HEK293 (cell line): ENCODE measurements around the gene CDIPT.

Source experiments
- BCL11B ChIP-seq: fragments of 450-650 bp; formaldehyde crosslinking; IDR thresholded peaks from 2 replicates; pipeline ENCODE4 v1.5.1; 2016; ENCODE audit warnings: low read depth, missing biosample characterization, missing genetic modification characterization
- YY1 ChIP-seq: fragments of 450-650 bp; formaldehyde crosslinking; IDR thresholded peaks from 2 replicates; pipeline ENCODE4 v1.5.1; 2018; ENCODE audit warnings: missing biosample characterization, missing genetic modification characterization
- ZBTB21 ChIP-seq: fragments of 450-650 bp; formaldehyde crosslinking; IDR thresholded peaks from 2 replicates; pipeline ENCODE4 v1.5.1; 2017; ENCODE audit warnings: missing biosample characterization, missing genetic modification characterization
- ZNF146 ChIP-seq: fragments of 450-650 bp; formaldehyde crosslinking; IDR thresholded peaks from 2 replicates; pipeline ENCODE4 v1.5.1; 2016; ENCODE audit warnings: missing biosample characterization, missing genetic modification characterization
- ZNF274 ChIP-seq, 2 experiments: fragments of 200-500 bp in 1 of 2; fragments of 450-650 bp in 1 of 2; sonication (Bioruptor generic) in 1 of 2; formaldehyde crosslinking in 1 of 2; IDR thresholded peaks; 2 replicates each; pipeline versions ENCODE4 v1.5.1 to v1.6.1; 2014 to 2016; ENCODE audit warnings: borderline replicate concordance in 1 of 2, inconsistent platforms in 1 of 2, low read length in 1 of 2, missing biosample characterization in 1 of 2, missing genetic modification characterization in 1 of 2
- ZNF600 ChIP-seq: fragments of 450-650 bp; formaldehyde crosslinking; IDR thresholded peaks from 2 replicates; pipeline ENCODE4 v1.5.1; 2016; ENCODE audit warnings: missing biosample characterization, missing genetic modification characterization
- ZNF747 ChIP-seq: fragments of 450-650 bp; formaldehyde crosslinking; IDR thresholded peaks from 2 replicates; pipeline ENCODE4 v1.5.1; 2016; ENCODE audit warnings: missing biosample characterization, missing genetic modification characterization
- ZNF76 ChIP-seq: fragments of 450-650 bp; formaldehyde crosslinking; IDR thresholded peaks from 2 replicates; pipeline ENCODE4; 2016; ENCODE audit warnings: low read depth, missing biosample characterization, missing genetic modification characterization, borderline replicate concordance
- ZNF837 ChIP-seq: fragments of 450-650 bp; formaldehyde crosslinking; IDR thresholded peaks from 2 replicates; pipeline ENCODE4 v1.5.1; 2016; ENCODE audit warnings: missing biosample characterization, missing genetic modification characterization
- TF ChIP-seq, protein P1 (sequence below): fragments of 450-650 bp; formaldehyde crosslinking; IDR thresholded peaks from 2 replicates; pipeline ENCODE4 v1.5.1; 2016; ENCODE audit warnings: missing biosample characterization, missing genetic modification characterization
- TF ChIP-seq, protein P2 (sequence below): sonication (generic); formaldehyde crosslinking; IDR thresholded peaks from 2 replicates; pipeline ENCODE4 v1.8.1; 2022; ENCODE audit warnings: mild to moderate bottlenecking, moderate library complexity, missing genetic modification reagents
- TF ChIP-seq, protein P3 (sequence below): fragments of 450-650 bp; formaldehyde crosslinking; IDR thresholded peaks from 2 replicates; pipeline ENCODE4 v1.5.1; 2017; ENCODE audit warnings: missing biosample characterization, missing genetic modification characterization
- TF ChIP-seq, protein P4 (sequence below): fragments of 450-650 bp; formaldehyde crosslinking; IDR thresholded peaks from 2 replicates; pipeline ENCODE4 v1.5.1; 2016; ENCODE audit warnings: missing biosample characterization, missing genetic modification characterization
- TF ChIP-seq, protein P5 (sequence below): fragments of 450-650 bp; formaldehyde crosslinking; conservative IDR thresholded peaks from 2 replicates; pipeline ENCODE4 v1.5.1; 2016; ENCODE audit warnings: low read depth, missing biosample characterization, missing genetic modification characterization

DNA sequence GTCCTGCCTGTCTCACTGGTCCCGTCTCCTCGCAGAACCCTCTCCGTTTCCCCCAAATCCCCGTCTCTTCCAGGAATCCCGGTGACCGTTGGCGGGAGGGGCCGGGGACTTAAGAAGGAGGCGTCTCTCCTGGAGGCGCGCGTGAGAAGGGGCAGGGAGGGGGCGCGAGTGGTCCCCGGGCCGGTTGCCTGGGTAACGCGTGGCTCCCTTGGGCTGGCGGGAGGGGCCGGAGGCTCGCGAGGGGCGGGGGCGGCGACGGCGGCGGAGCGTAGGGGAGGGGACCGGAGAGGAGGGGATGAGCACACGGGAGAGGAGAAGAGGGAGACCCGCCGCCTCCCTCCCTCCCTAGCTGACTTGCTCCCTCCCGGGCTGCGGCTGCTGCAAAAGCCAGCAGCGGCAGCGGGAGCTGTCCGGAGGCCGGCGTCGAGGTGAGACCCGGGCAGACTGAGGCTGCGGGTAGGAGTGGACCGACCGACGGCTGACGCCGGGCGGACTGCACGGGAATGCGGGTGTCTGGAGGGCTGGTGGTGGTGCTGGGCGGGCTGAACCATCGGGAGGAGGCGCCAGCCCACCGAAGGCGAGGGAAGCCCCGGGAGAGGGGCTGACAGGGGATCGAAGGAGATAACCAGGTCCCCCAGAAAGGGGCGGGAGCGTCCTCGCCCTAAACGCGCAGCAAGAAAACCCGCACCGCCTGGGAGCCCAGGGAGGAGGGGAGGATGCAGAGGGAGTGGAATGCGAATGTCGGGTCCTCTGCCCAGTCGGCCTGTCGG, 50.9 kb downstream of the CDIPT start, which contains the start of gene PRRT2:
- TF ChIP-seq ZNF146 (tag by site-specific recombination): no peak
- TF ChIP-seq, protein P1, sequence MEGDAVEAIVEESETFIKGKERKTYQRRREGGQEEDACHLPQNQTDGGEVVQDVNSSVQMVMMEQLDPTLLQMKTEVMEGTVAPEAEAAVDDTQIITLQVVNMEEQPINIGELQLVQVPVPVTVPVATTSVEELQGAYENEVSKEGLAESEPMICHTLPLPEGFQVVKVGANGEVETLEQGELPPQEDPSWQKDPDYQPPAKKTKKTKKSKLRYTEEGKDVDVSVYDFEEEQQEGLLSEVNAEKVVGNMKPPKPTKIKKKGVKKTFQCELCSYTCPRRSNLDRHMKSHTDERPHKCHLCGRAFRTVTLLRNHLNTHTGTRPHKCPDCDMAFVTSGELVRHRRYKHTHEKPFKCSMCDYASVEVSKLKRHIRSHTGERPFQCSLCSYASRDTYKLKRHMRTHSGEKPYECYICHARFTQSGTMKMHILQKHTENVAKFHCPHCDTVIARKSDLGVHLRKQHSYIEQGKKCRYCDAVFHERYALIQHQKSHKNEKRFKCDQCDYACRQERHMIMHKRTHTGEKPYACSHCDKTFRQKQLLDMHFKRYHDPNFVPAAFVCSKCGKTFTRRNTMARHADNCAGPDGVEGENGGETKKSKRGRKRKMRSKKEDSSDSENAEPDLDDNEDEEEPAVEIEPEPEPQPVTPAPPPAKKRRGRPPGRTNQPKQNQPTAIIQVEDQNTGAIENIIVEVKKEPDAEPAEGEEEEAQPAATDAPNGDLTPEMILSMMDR: no peak
- TF ChIP-seq, protein P2, sequence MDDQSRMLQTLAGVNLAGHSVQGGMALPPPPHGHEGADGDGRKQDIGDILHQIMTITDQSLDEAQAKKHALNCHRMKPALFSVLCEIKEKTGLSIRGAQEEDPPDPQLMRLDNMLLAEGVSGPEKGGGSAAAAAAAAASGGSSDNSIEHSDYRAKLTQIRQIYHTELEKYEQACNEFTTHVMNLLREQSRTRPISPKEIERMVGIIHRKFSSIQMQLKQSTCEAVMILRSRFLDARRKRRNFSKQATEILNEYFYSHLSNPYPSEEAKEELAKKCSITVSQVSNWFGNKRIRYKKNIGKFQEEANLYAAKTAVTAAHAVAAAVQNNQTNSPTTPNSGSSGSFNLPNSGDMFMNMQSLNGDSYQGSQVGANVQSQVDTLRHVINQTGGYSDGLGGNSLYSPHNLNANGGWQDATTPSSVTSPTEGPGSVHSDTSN (CRISPR knock-in tag): no peak
- no peak for TF ChIP-seq ZNF274 (IDR thresholded peaks at IDR 0.05; ENCODE audit: low read length)
- no peak for TF ChIP-seq ZNF274 (tag by site-specific recombination; IDR thresholded peaks at IDR 0.05; ENCODE audit: borderline replicate concordance)
- TF ChIP-seq YY1 (tag by site-specific recombination): no peak
- TF ChIP-seq, protein P3, sequence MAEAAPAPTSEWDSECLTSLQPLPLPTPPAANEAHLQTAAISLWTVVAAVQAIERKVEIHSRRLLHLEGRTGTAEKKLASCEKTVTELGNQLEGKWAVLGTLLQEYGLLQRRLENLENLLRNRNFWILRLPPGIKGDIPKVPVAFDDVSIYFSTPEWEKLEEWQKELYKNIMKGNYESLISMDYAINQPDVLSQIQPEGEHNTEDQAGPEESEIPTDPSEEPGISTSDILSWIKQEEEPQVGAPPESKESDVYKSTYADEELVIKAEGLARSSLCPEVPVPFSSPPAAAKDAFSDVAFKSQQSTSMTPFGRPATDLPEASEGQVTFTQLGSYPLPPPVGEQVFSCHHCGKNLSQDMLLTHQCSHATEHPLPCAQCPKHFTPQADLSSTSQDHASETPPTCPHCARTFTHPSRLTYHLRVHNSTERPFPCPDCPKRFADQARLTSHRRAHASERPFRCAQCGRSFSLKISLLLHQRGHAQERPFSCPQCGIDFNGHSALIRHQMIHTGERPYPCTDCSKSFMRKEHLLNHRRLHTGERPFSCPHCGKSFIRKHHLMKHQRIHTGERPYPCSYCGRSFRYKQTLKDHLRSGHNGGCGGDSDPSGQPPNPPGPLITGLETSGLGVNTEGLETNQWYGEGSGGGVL (tag by site-specific recombination): no peak
- no peak for TF ChIP-seq ZNF600 (tag by site-specific recombination)
- TF ChIP-seq ZNF76 (tag by site-specific recombination): no peak
- no peak for TF ChIP-seq ZNF747 (tag by site-specific recombination)
- TF ChIP-seq, protein P4, sequence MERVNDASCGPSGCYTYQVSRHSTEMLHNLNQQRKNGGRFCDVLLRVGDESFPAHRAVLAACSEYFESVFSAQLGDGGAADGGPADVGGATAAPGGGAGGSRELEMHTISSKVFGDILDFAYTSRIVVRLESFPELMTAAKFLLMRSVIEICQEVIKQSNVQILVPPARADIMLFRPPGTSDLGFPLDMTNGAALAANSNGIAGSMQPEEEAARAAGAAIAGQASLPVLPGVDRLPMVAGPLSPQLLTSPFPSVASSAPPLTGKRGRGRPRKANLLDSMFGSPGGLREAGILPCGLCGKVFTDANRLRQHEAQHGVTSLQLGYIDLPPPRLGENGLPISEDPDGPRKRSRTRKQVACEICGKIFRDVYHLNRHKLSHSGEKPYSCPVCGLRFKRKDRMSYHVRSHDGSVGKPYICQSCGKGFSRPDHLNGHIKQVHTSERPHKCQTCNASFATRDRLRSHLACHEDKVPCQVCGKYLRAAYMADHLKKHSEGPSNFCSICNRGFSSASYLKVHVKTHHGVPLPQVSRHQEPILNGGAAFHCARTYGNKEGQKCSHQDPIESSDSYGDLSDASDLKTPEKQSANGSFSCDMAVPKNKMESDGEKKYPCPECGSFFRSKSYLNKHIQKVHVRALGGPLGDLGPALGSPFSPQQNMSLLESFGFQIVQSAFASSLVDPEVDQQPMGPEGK: no peak
- TF ChIP-seq, protein P5, sequence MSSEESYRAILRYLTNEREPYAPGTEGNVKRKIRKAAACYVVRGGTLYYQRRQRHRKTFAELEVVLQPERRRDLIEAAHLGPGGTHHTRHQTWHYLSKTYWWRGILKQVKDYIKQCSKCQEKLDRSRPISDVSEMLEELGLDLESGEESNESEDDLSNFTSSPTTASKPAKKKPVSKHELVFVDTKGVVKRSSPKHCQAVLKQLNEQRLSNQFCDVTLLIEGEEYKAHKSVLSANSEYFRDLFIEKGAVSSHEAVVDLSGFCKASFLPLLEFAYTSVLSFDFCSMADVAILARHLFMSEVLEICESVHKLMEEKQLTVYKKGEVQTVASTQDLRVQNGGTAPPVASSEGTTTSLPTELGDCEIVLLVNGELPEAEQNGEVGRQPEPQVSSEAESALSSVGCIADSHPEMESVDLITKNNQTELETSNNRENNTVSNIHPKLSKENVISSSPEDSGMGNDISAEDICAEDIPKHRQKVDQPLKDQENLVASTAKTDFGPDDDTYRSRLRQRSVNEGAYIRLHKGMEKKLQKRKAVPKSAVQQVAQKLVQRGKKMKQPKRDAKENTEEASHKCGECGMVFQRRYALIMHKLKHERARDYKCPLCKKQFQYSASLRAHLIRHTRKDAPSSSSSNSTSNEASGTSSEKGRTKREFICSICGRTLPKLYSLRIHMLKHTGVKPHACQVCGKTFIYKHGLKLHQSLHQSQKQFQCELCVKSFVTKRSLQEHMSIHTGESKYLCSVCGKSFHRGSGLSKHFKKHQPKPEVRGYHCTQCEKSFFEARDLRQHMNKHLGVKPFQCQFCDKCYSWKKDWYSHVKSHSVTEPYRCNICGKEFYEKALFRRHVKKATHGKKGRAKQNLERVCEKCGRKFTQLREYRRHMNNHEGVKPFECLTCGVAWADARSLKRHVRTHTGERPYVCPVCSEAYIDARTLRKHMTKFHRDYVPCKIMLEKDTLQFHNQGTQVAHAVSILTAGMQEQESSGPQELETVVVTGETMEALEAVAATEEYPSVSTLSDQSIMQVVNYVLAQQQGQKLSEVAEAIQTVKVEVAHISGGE (tag by site-specific recombination): no peak
- TF ChIP-seq BCL11B: no peak
- TF ChIP-seq ZNF837: no peak
- no peak for TF ChIP-seq ZBTB21 (tag by site-specific recombination)
